ENCODE measurements around the gene NNAT. TPM values are rescaled to one million over a fixed set of nuclear protein-coding genes. Genes with fewer than 3 reads are reported as not detected.

The NNAT gene
- total RNA-seq, 1 experiment from 2014 or later = 43.1 TPM

DNA sequence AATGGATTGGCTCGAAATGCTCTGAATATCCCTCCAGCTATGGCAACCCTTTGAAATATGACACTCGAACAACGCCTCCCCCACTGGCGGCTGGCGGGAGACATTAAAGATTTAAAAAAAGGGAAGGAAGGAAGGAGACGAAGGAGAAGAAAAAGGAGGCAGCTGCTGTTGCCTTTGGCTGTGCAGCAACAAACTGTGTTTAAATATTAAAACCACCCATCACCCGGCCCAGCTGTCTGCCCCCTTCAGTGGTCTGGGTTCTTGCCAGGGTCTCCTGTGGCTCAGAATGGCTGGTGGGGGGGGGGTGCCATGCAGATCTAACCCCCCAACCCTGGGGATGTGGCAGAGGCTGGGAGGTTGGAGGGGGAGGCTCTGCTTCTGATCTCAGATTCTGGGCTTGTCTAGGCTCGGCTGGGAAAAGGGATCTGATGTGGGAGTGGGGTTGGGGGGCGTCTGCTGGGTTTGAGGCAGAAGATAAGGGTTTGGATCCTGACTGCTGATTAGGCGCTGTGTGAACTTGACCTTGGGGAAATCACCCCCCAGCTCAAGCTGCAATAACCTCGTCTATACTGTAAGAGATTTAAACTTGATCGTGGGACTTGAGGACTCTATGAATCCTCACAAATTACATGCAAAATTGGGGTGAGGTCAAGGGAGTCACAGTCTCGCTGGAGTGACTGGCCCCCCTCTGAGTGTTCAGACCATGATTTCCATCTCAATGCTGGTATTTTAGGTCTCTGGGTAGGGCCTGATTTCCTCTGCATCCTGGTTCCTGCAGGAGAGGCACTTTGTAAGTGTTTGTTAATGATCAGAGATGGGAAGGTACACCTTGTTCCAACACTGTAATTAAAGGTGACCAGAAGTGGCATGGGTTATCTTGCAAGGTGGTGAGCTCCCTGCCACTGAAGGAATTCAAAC, 46.9 kb downstream of the NNAT start:
- Mint-ChIP-seq H3K4me3 (peak overlapping the region; percentile 49 to 75), H3K36me3 (ENCODE audit: insufficient read depth in 1 of 3, low read depth in 3 of 3) (no peaks in the 10 kb centered on the region), H3K4me1 (peaks cover 32 to 45% of the 10 kb centered on the region in 2 experiments), H3K27me3 (ENCODE audit: low read depth) (peaks cover 33% of the 10 kb centered on the region), H3K27ac (peak overlapping the region in 2 of 3 experiments; percentile 29 to 97; a peak in 4 of 7 replicates), H3K9me3 (no peaks in the 10 kb centered on the region; a peak in 2 of 5 replicates)
- Histone ChIP-seq H3K27me3 (ENCODE audit: insufficient read depth, low read length) (no peaks in the 10 kb centered on the region), H3K9me3 (ENCODE audit: control insufficient read depth, low read depth, low read length) (no peaks in the 10 kb centered on the region), H3K4me1 (ENCODE audit: insufficient read depth, low read length) (peaks cover 7% of the 10 kb centered on the region; the same call in 1 of the 2 replicates), H2AK5ac (ENCODE audit: insufficient read length, low read length) (no peak overlapping the region), H3K9ac (ENCODE audit: extremely low read depth, insufficient read length, low read length) (no peak overlapping the region), H4K20me1 (ENCODE audit: control insufficient read depth, insufficient read depth, insufficient read length) (no peaks in the 10 kb centered on the region), H3K14ac (ENCODE audit: insufficient read depth, low read length) (no peak overlapping the region), H3K23ac (ENCODE audit: insufficient read length, low read depth, low read length) (no peak overlapping the region), H2BK5ac (ENCODE audit: insufficient read length, low read length) (no peak overlapping the region), H4K8ac (replicated peaks; ENCODE audit: insufficient read length, low read depth, low read length) (no peak overlapping the region), H3K4me2 (ENCODE audit: insufficient read depth, insufficient read length, low read length) (peak overlapping the region; percentile 42), H2BK15ac (ENCODE audit: low read depth, low read length) (no peak overlapping the region), H3T11ph (ENCODE audit: low read length) (no peak overlapping the region), H3K27ac (ENCODE audit: insufficient read length, low read depth, low read length) (no peak overlapping the region), H4K91ac (ENCODE audit: insufficient read length, low read depth, low read length) (no peak overlapping the region), H3K23me2 (ENCODE audit: insufficient read length, low read depth, low read length, poor library complexity, severe bottlenecking) (no peaks in the 10 kb centered on the region), H2BK20ac (ENCODE audit: low read depth, low read length, poor library complexity, severe bottlenecking) (no peak overlapping the region), H2BK12ac (ENCODE audit: insufficient read length, low read depth, low read length) (no peak overlapping the region), H3K79me1 (ENCODE audit: insufficient read depth, low read depth, low read length, poor library complexity, severe bottlenecking) (no peaks in the 10 kb centered on the region), H3K18ac (ENCODE audit: insufficient read length, low read depth, low read length) (no peak overlapping the region), H3K79me2 (ENCODE audit: insufficient read depth, low read length) (no peaks in the 10 kb centered on the region), H3K56ac (ENCODE audit: insufficient read length, low read depth, low read length) (no peak overlapping the region), H4K5ac (ENCODE audit: insufficient read length, low read depth, low read length) (no peak overlapping the region), H2BK120ac (ENCODE audit: low read depth, low read length, poor library complexity, severe bottlenecking) (no peak overlapping the region), H2AFZ (ENCODE audit: low read length) (no peak overlapping the region), H3K4ac (ENCODE audit: low read depth, low read length) (no peak overlapping the region)
- TF ChIP-seq, protein P1, sequence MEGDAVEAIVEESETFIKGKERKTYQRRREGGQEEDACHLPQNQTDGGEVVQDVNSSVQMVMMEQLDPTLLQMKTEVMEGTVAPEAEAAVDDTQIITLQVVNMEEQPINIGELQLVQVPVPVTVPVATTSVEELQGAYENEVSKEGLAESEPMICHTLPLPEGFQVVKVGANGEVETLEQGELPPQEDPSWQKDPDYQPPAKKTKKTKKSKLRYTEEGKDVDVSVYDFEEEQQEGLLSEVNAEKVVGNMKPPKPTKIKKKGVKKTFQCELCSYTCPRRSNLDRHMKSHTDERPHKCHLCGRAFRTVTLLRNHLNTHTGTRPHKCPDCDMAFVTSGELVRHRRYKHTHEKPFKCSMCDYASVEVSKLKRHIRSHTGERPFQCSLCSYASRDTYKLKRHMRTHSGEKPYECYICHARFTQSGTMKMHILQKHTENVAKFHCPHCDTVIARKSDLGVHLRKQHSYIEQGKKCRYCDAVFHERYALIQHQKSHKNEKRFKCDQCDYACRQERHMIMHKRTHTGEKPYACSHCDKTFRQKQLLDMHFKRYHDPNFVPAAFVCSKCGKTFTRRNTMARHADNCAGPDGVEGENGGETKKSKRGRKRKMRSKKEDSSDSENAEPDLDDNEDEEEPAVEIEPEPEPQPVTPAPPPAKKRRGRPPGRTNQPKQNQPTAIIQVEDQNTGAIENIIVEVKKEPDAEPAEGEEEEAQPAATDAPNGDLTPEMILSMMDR (conservative IDR thresholded peaks at IDR 0.05) = no peak
- no CpG with 5 or more reads among the region's 13 CpGs for WGBS (ENCODE audit: extremely low coverage, insufficient read length, low lambda C conversion rate)
- no peak for DNase-seq
